NB4 (cell line): ENCODE measurements around the gene FAM107B.

Experiments
- POLR2A ChIP-seq: IDR thresholded peaks from 2 replicates; pipeline ENCODE4 v1.6.1; 2011; ENCODE audit warnings: mild to moderate bottlenecking; ENCODE audit not compliant: insufficient read length; ENCODE audit errors: extremely low read depth
- TF ChIP-seq, protein P1 (sequence below): IDR thresholded peaks from one replicate; pipeline ENCODE4 v1.5.1; 2012; ENCODE audit warnings: low read depth, low read length
- TF ChIP-seq, protein P2 (sequence below): IDR thresholded peaks from 2 replicates; pipeline ENCODE4 v1.6.1; 2011; ENCODE audit warnings: low read depth, low read length

DNA sequence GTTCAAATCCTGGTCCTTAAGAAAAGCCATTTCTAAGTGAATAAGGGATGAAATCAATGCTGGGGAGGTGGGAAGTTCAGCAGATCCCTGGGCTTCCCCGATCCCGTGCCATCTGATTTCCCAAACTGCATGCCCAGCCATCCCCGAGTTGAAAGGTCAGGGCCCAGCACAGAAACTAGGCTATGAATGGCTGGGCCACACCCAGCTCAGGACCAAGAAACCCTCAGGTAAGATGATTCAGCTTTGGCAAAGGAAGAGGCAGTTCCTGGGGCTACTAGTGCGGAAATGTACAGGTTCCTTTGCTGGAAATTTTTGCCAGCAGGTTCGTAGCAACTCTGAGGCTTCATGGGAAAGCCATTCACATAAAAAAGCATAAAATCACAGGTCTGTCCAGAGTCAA, 182.7 kb downstream of the FAM107B start:
- TF ChIP-seq POLR2A, result no peak
- TF ChIP-seq, protein P1, sequence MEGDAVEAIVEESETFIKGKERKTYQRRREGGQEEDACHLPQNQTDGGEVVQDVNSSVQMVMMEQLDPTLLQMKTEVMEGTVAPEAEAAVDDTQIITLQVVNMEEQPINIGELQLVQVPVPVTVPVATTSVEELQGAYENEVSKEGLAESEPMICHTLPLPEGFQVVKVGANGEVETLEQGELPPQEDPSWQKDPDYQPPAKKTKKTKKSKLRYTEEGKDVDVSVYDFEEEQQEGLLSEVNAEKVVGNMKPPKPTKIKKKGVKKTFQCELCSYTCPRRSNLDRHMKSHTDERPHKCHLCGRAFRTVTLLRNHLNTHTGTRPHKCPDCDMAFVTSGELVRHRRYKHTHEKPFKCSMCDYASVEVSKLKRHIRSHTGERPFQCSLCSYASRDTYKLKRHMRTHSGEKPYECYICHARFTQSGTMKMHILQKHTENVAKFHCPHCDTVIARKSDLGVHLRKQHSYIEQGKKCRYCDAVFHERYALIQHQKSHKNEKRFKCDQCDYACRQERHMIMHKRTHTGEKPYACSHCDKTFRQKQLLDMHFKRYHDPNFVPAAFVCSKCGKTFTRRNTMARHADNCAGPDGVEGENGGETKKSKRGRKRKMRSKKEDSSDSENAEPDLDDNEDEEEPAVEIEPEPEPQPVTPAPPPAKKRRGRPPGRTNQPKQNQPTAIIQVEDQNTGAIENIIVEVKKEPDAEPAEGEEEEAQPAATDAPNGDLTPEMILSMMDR, result no peak
- TF ChIP-seq, protein P2, sequence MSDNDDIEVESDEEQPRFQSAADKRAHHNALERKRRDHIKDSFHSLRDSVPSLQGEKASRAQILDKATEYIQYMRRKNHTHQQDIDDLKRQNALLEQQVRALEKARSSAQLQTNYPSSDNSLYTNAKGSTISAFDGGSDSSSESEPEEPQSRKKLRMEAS, result no peak
